Prostate gland (tissue), 2 donors: ENCODE data around the gene DEFB112.

Source experiments
- CTCF ChIP-seq, 4 experiments: fragments of 200-600 bp in 2 of 4; fragments of 450-650 bp in 2 of 4; sonication (generic) in 2 of 4; IDR thresholded peaks; 1 replicate in 3 of 4; 2 replicates in 1 of 4; pipeline ENCODE4 v1.5.1; 2016 to 2019; ENCODE audit warnings: antibody characterized with exemption in 4 of 4, mild to moderate bottlenecking in 2 of 4, moderate library complexity in 2 of 4
- POLR2A ChIP-seq: fragments of 450-650 bp; IDR thresholded peaks from one replicate; pipeline ENCODE4 v1.6.1; 2016; ENCODE audit warnings: antibody characterized with exemption, mild to moderate bottlenecking
- POLR2AphosphoS5 ChIP-seq: sonication (generic); formaldehyde crosslinking; IDR thresholded peaks from one replicate; pipeline ENCODE4 v1.6.1; 2017; ENCODE audit warnings: antibody characterized with exemption

GRCh38 chr6:50030777-50031562 lies 18.8 kb downstream of the DEFB112 start:
- TF ChIP-seq CTCF (IDR thresholded peaks at IDR 0.05) = no peak
- TF ChIP-seq POLR2A = no peak
- TF ChIP-seq POLR2AphosphoS5 = no peak
